MM.1S (cell line): ENCODE measurements around the gene TFPI.

Experiments used
- EZH2phosphoT487 ChIP-seq: fragments of 300-600 bp; sonication (generic); IDR thresholded peaks from 2 replicates; pipeline ENCODE4 v1.6.1; 2018; ENCODE audit warnings: antibody characterized with exemption, low read length
- TF ChIP-seq, protein P1 (sequence below): fragments of 300-600 bp; sonication (generic); IDR thresholded peaks from 2 replicates; pipeline ENCODE4 v1.5.1; 2016; ENCODE audit warnings: antibody characterized with exemption, low read length, mixed read lengths

DNA sequence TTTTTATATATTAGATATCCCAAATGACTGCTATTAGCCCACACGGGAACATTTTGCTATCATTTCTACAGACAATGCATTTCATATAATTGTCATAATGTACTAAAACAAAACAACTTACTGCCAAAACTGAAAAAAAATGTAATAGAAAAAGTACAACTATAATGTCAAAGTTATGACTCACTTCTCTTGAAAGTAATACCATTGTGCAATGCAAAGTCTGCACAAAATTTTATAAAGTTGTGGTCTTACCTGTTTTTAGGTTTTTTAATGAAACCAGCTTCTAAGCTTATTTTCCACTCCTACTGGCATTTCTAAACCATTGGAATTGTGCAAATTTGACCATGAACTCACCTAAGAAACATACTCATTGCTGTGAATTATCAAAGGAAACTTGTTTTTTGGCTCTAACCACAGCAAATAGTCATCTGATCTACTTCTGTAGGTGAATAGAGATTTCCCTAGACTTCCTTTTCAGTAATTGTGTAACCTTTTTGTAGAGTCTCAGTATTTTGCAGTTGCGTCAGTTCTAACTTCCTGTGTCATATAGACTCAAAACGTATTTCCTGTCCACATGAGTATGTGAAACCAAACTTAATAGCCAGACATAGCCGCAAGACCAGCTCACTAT lies 31.9 kb upstream of the TFPI start:
- TF ChIP-seq, protein P1, sequence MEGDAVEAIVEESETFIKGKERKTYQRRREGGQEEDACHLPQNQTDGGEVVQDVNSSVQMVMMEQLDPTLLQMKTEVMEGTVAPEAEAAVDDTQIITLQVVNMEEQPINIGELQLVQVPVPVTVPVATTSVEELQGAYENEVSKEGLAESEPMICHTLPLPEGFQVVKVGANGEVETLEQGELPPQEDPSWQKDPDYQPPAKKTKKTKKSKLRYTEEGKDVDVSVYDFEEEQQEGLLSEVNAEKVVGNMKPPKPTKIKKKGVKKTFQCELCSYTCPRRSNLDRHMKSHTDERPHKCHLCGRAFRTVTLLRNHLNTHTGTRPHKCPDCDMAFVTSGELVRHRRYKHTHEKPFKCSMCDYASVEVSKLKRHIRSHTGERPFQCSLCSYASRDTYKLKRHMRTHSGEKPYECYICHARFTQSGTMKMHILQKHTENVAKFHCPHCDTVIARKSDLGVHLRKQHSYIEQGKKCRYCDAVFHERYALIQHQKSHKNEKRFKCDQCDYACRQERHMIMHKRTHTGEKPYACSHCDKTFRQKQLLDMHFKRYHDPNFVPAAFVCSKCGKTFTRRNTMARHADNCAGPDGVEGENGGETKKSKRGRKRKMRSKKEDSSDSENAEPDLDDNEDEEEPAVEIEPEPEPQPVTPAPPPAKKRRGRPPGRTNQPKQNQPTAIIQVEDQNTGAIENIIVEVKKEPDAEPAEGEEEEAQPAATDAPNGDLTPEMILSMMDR: no peak
- no peak for TF ChIP-seq EZH2phosphoT487
